ENCODE data around the gene EARS2. TPM values are rescaled to one million over a fixed set of nuclear protein-coding genes. Genes with fewer than 3 reads are reported as not detected.

The EARS2 gene
- 26.1 TPM for total RNA-seq

DNA sequence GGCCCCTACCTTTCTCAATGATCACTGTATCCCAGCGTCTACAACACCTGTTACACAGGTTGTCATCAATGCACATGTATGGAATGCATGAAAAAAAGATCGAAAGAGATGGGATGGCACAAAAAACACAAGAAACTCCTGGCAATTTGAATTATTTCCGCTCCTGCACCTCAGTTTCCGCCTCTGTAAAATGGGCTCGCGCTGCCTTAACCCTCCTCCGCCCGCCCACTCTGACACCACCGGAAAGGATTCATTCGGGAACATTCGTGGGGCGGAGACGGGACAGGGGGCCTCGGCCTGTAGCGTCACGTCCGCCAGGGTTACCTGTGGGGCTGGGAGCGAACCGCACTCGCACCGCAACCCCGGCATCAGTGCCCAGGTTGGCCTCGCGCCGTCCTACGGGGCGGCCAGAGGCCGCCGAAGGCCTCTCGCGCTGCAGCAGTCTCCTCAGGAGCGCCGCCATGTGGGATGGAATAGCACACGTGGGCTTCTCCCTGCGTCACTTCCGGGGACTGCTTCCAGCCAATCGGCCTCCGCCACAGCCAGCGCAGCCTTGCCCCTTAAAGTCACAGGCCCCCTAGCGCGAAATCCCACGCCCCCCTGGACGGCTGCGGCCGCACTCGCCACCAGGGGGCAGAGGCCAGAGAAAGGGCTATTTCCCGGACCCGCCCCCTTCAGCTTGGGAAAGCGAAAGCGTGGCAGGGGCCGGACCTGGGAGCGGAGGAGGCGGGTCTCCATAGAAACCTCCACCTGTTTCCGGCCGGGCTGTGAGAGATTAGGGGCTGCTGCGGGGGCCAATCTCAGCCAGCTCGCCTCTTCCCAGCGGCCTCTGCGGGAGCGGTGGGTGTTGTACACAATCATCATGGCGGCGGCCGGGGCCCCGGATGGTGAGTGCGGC, at the start of gene EARS2, which contains the start of gene UBFD1:
TSS of gene EARS2 (minus strand) at position 470 of the 898 bp plus-strand sequence. CDS start at position 463, 7 bp downstream.
TSS of gene UBFD1 (plus strand) at position 847 of the 898 bp plus-strand sequence. CDS start at position 863, 16 bp downstream.
- H3K27ac ChIP-seq (ENCODE audit: low read depth, low read length) = peak within 1 kb of the TSS; percentile 91
- no peaks in the 10 kb centered on the region for H3K27me3 ChIP-seq (ENCODE audit: control insufficient read depth in 3 of 3, insufficient read depth in 3 of 3, low read length in 3 of 3)
- H3K9me3 ChIP-seq (ENCODE audit: control insufficient read depth in 3 of 3, low read length in 3 of 3) = no peaks in the 10 kb centered on the region
- H3K9ac ChIP-seq (ENCODE audit: low read depth in 1 of 3, low read length in 3 of 3) = peak within 1 kb of the TSS; percentile 82 to 96 (median 93)
- peaks cover 20 to 36% (median 33%) of the 10 kb centered on the region in 3 donors for H3K36me3 ChIP-seq (ENCODE audit: control insufficient read depth in 3 of 3, insufficient read depth in 3 of 3, low read length in 3 of 3)
- peak within 1 kb of the TSS; percentile 88 to 94 (median 89) for H3K4me3 ChIP-seq (ENCODE audit: low read length in 3 of 3)
- H3K4me1 ChIP-seq (ENCODE audit: control insufficient read depth in 3 of 3, insufficient read depth in 3 of 3, low read length in 3 of 3) = peaks cover 39 to 43% (median 42%) of the 10 kb centered on the region in 3 donors

DNA sequence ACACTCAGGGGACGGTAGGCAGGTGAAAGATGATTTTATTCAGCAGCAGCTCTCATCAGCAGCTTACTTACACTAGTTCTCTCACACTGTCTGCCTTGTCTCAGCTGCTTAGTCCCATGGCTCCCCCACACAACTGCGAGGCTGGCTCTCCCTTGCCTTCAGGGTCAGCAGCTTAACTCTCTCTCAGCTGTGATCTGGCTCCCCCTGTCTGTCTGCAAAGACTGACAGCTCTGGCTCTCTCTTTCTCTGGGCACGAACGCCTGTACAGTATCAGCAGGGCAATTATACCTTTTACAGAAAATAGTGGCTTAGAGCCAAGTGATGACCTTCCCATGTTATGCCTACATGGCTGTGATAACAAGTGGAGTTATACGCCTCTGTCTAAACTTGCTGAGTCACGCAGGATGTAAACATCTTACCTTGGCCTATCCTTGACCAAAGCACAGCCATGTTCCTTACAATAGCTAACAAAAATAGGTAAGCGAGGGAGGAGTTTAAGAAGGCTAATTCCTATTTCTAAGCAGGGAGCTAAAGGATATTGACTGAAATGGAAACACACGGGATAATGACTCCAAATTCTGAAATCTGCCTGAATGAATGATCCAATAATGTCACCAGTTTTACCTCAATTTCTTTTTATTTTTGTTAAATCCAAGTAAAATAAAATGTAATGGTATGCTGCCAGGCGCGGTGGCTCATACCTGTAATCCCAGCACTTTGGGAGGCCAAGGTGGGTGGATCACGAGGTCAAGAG, 40.0 kb upstream of the EARS2 start:
- Histone ChIP-seq H3K9ac (ENCODE audit: low read depth in 1 of 3, low read length in 3 of 3) (peak overlapping the region in 1 of 3 donors; percentile 93), H3K4me1 (ENCODE audit: control insufficient read depth in 3 of 3, insufficient read depth in 3 of 3, low read length in 3 of 3) (peaks cover 18 to 28% (median 19%) of the 10 kb centered on the region in 3 donors), H3K36me3 (ENCODE audit: control insufficient read depth in 3 of 3, insufficient read depth in 3 of 3, low read length in 3 of 3) (peaks cover 9 to 14% (median 10%) of the 10 kb centered on the region in 3 donors), H3K27ac (ENCODE audit: low read depth, low read length) (peak overlapping the region; percentile 83), H3K4me3 (ENCODE audit: low read length in 3 of 3) (peak overlapping the region in 1 of 3 donors; percentile 41), H3K27me3 (ENCODE audit: control insufficient read depth in 3 of 3, insufficient read depth in 3 of 3, low read length in 3 of 3) (no peaks in the 10 kb centered on the region), H3K9me3 (ENCODE audit: control insufficient read depth in 3 of 3, low read length in 3 of 3) (no peaks in the 10 kb centered on the region)

DNA sequence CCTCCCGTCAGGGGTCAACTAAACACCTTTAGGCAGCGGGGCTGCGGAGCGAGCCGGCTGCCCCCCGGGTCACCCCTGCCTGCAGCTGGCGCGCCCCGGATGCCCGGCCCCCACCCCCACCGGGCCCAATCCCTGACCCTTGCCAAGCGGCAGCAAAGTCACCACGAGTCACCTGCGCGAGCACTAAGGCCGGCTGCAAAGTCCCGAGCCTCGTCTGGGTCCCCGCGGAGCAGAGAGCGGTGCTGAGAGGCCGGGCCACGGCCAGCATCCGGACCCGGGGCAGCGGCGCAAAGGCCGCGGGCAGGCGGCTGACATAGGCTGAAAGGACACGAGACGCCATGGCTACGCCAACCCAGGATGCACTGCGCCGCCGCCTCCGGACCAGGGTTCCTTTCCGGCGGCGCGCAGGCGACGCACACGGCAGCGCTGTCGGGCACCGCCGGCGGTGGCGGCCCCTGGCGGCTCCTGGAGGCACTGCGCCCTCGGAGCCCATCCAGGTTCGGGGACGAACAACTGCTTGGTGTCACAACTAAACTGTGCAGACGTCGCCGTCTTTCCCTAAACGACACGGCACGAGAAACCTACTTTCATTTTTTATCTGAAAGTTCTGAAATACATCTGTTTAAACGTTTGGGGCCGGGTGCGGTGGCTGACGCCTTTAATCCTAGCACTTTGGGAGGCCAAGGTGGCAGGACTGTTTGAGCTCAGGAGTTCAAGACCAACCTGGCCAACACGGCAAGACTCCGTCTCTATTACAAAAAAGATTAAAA, 39.0 kb upstream of the EARS2 start, which contains the start of gene NDUFAB1:
TSS of gene NDUFAB1 (minus strand) at position 366 of the 770 bp plus-strand sequence. CDS start at position 340, 26 bp downstream.
- Histone ChIP-seq H3K27me3 (ENCODE audit: control insufficient read depth in 3 of 3, insufficient read depth in 3 of 3, low read length in 3 of 3) (no peaks in the 10 kb centered on the region), H3K27ac (ENCODE audit: low read depth, low read length) (peak within 1 kb of the TSS; percentile 83), H3K9ac (ENCODE audit: low read depth in 1 of 3, low read length in 3 of 3) (peak within 1 kb of the TSS; percentile 89 to 96 (median 93))

DNA sequence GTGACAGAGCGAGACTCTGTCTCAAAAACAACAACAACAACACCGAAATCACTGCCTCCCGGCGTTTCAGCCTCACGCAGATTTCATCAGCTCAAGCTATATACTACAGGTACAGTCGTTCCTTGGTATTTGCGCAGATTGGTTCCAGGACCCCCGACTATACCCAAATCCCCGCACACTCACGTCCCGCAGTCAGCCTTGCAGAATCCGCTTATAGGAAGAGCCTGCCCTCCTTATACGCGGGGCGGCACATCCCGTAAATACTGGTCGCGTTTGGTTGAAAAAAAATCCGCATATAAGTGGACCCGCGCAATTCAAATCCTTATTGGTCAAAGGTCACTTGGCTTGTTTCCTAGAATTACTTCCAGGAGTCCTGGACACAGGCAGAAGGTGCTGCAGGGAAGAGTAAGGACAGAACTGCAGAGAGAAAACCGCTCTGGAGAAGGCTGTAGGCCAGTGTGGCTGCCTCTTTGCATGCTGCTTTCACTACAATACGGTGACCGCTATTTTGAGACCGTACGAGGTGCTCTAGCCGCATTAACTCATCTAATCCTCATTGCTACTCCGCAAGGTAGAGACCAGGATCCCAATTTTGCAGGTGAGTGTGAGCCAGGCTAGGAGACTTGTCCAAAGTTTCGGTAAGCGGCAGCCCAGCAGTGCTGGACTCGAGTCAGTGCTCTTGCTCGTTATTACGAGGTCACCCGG, 38.2 kb upstream of the EARS2 start:
- Histone ChIP-seq H3K9ac (ENCODE audit: low read depth in 1 of 3, low read length in 3 of 3) (peak overlapping the region; percentile 89 to 96 (median 93)), H3K27me3 (ENCODE audit: control insufficient read depth in 3 of 3, insufficient read depth in 3 of 3, low read length in 3 of 3) (no peaks in the 10 kb centered on the region), H3K9me3 (ENCODE audit: control insufficient read depth in 3 of 3, low read length in 3 of 3) (no peaks in the 10 kb centered on the region), H3K4me3 (ENCODE audit: low read length in 3 of 3) (peak overlapping the region; percentile 88 to 99 (median 97)), H3K36me3 (ENCODE audit: control insufficient read depth in 3 of 3, insufficient read depth in 3 of 3, low read length in 3 of 3) (peaks cover 13 to 31% (median 22%) of the 10 kb centered on the region in 3 donors), H3K27ac (ENCODE audit: low read depth, low read length) (peak overlapping the region; percentile 83), H3K4me1 (ENCODE audit: control insufficient read depth in 3 of 3, insufficient read depth in 3 of 3, low read length in 3 of 3) (peaks cover 22 to 37% (median 27%) of the 10 kb centered on the region in 3 donors)

More for the DNA sequence above, 39.0 kb upstream of the EARS2 start, which contains the start of gene NDUFAB1:
- Histone ChIP-seq H3K9me3 (ENCODE audit: control insufficient read depth in 3 of 3, low read length in 3 of 3) (no peaks in the 10 kb centered on the region), H3K36me3 (ENCODE audit: control insufficient read depth in 3 of 3, insufficient read depth in 3 of 3, low read length in 3 of 3) (peaks cover 13 to 24% (median 16%) of the 10 kb centered on the region in 3 donors), H3K4me3 (ENCODE audit: low read length in 3 of 3) (peak within 1 kb of the TSS; percentile 88 to 99 (median 97)), H3K4me1 (ENCODE audit: control insufficient read depth in 3 of 3, insufficient read depth in 3 of 3, low read length in 3 of 3) (peaks cover 22 to 37% (median 26%) of the 10 kb centered on the region in 3 donors)

DNA sequence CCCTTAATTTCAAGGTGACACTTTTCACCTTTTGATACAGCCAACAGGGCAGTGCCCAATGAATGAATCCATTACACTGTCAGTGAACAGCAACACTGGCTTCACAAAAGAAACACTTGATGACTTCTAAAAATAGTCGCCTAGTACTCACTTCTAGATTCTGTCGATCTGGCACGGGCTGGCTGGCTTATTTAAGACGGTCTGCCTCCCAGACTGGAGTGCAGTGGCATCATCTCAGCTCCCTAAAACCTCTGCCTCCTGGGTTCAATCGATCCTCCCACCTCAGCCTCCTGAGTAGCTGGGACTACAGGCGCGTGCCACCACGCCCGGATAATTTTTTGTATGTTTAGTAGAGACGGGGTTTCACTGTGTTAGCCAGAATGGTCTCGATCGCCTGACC, 37.0 kb upstream of the EARS2 start:
- peaks cover 22 to 37% (median 27%) of the 10 kb centered on the region in 3 donors for H3K4me1 ChIP-seq (ENCODE audit: control insufficient read depth in 3 of 3, insufficient read depth in 3 of 3, low read length in 3 of 3)
- H3K4me3 ChIP-seq (ENCODE audit: low read length in 3 of 3) = no peak overlapping the region
- H3K36me3 ChIP-seq (ENCODE audit: control insufficient read depth in 3 of 3, insufficient read depth in 3 of 3, low read length in 3 of 3) = peaks cover 19 to 43% (median 28%) of the 10 kb centered on the region in 3 donors
- H3K9me3 ChIP-seq (ENCODE audit: control insufficient read depth in 3 of 3, low read length in 3 of 3) = no peaks in the 10 kb centered on the region
- no peak overlapping the region for H3K27ac ChIP-seq (ENCODE audit: low read depth, low read length)
- H3K27me3 ChIP-seq (ENCODE audit: control insufficient read depth in 3 of 3, insufficient read depth in 3 of 3, low read length in 3 of 3) = no peaks in the 10 kb centered on the region
- H3K9ac ChIP-seq (ENCODE audit: low read depth in 1 of 3, low read length in 3 of 3) = no peak overlapping the region

DNA sequence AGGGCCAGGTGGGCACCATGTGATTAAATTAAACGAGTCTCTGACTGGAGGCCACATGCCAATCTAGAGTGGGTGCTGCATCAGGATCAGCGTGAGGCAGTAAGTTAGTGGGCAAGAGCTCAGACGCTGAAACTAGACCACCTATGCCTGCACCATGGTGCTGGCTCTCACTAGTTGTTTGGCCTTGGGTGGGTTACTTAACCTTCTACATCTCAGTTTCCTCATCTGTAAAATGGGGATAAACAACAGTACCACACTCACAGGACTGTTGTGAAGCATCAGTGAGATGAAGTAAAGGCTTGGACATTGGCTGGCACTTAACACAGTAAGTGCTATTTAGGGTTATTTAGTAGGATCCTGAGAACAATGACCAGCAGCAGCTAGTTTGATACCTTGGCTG, 33.0 kb upstream of the EARS2 start:
- no peaks in the 10 kb centered on the region for H3K27me3 ChIP-seq (ENCODE audit: control insufficient read depth in 3 of 3, insufficient read depth in 3 of 3, low read length in 3 of 3)
- no peaks in the 10 kb centered on the region for H3K9me3 ChIP-seq (ENCODE audit: control insufficient read depth in 3 of 3, low read length in 3 of 3)
- H3K4me3 ChIP-seq (ENCODE audit: low read length in 3 of 3) = no peak overlapping the region
- H3K27ac ChIP-seq (ENCODE audit: low read depth, low read length) = no peak overlapping the region
- peaks cover 20 to 30% (median 30%) of the 10 kb centered on the region in 3 donors for H3K4me1 ChIP-seq (ENCODE audit: control insufficient read depth in 3 of 3, insufficient read depth in 3 of 3, low read length in 3 of 3)
- H3K36me3 ChIP-seq (ENCODE audit: control insufficient read depth in 3 of 3, insufficient read depth in 3 of 3, low read length in 3 of 3) = peaks cover 33 to 67% (median 48%) of the 10 kb centered on the region in 3 donors
- no peak overlapping the region for H3K9ac ChIP-seq (ENCODE audit: low read depth in 1 of 3, low read length in 3 of 3)

DNA sequence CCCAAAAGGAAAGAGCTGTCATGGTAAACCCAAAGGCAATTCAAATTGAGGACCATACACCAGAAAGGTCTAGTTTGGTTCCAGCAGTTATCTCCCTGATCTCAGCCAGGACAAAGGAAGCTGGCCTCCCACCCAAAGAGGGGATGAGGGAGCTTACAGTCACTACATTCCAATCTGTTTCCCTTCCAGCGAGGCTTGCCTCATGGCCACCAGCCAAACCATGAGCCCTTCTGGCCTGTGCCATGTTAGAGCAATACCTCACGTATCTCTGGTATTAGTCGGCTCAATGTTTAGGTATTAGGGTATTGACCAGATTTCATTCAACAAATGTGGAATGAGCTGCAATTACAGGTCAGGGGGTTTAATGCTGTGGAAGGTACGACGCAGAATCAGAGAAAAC, 30.6 kb upstream of the EARS2 start:
- no peak overlapping the region for H3K9ac ChIP-seq (ENCODE audit: low read depth in 1 of 3, low read length in 3 of 3)
- H3K36me3 ChIP-seq (ENCODE audit: control insufficient read depth in 3 of 3, insufficient read depth in 3 of 3, low read length in 3 of 3) = peaks cover 40 to 70% (median 51%) of the 10 kb centered on the region in 3 donors
- H3K27ac ChIP-seq (ENCODE audit: low read depth, low read length) = no peak overlapping the region

DNA sequence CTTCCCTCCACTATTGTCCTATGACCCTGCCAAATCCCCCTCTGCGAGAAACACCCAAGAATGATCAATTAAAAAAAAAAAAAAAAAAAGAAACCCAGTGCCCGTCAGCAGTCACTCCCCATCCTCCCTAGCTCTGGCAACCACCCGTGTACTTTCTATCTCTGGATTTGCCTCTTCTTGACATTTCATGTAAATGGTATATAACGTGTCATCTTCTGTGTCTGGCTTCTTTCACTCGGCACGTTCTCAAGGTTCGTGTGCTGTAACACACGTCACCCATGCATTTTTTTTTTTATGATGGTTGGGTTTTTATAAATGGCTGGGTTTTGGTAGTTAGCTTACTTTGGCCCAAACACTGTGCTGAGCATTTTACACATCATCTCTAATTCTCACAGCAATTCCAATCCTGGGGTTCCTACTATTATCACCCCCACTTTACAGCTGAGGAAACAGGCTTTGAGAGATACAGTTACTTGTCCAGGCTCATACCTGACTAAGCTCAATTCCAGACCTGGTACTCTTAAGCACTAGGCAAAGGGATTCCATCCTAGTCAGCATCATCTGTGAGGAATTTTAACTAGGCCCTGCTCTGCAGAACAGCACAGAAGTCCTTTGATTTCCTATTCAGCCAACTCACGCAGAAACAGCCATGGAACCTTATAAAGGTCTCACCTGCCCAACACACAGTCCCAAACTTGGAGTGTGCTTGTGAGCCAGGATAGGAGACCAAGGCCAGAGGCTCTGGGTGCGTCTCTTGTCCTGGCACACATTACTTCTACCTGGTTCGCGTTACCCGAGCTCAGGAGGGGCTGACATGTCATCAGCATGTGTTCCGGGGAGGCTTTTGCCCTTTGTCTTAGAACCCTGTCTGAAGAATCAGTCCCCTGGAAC, 27.3 kb upstream of the EARS2 start:
- Histone ChIP-seq H3K9me3 (ENCODE audit: control insufficient read depth in 3 of 3, low read length in 3 of 3) (no peaks in the 10 kb centered on the region), H3K27me3 (ENCODE audit: control insufficient read depth in 3 of 3, insufficient read depth in 3 of 3, low read length in 3 of 3) (no peaks in the 10 kb centered on the region), H3K27ac (ENCODE audit: low read depth, low read length) (no peak overlapping the region), H3K4me3 (ENCODE audit: low read length in 3 of 3) (no peak overlapping the region), H3K36me3 (ENCODE audit: control insufficient read depth in 3 of 3, insufficient read depth in 3 of 3, low read length in 3 of 3) (peaks cover 43 to 65% (median 52%) of the 10 kb centered on the region in 3 donors), H3K4me1 (ENCODE audit: control insufficient read depth in 3 of 3, insufficient read depth in 3 of 3, low read length in 3 of 3) (peaks cover 4 to 7% (median 4%) of the 10 kb centered on the region in 3 donors), H3K9ac (ENCODE audit: low read depth in 1 of 3, low read length in 3 of 3) (no peak overlapping the region)

More for the DNA sequence above, 30.6 kb upstream of the EARS2 start:
- H3K4me3 ChIP-seq (ENCODE audit: low read length in 3 of 3) = no peak overlapping the region
- no peaks in the 10 kb centered on the region for H3K9me3 ChIP-seq (ENCODE audit: control insufficient read depth in 3 of 3, low read length in 3 of 3)
- H3K27me3 ChIP-seq (ENCODE audit: control insufficient read depth in 3 of 3, insufficient read depth in 3 of 3, low read length in 3 of 3) = no peaks in the 10 kb centered on the region
- H3K4me1 ChIP-seq (ENCODE audit: control insufficient read depth in 3 of 3, insufficient read depth in 3 of 3, low read length in 3 of 3) = peaks cover 7 to 15% (median 13%) of the 10 kb centered on the region in 3 donors
